Measurements from ENCODE around the gene RNF19B. TPM values are rescaled to one million over a fixed set of nuclear protein-coding genes. Genes with fewer than 3 reads are reported as not detected.

The RNF19B gene
- total RNA-seq, 1 experiment from 2014 or later: 22.5 TPM

DNA sequence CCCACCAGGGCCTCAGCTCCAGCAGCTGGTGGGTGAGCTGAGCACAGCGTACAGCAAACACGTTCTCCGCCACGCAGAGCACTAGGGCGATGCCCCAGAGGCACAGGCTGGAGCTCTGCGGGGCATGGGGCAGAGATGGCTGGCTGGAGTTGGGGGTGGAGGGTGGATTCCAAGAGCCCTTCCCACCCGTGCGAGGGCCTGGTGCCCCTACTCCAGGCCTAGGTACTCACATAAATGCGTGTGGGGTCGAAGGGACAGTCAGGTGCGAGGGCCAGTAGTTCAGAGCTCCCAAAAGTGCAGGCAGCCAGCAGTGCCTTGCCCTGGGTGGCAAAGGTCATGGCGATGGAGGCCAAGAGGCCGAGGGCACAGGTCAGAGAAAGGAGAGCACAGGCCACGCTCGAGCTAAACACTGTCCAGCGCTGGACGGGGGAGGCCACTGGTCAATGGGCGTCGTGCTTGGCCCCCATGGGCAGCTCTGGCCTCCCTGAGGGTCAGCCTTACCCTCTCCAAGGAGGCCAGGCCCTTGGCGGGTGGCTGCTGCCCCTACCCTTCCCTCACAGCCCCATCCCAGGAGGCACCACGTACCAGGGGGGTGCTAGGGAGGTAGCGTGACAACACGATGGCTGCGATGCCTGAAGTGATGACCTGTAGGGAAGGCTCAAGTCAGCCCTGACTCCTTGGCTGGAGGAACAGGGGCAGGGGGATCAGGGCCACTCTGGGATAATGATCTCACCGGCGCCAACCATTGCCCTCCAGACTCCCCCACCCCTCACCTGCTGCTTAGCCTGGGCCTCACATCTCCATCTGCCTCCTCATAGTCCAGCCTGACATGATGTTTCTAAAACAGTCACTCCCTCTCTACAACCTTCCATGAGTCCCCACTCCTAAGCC, 69.0 kb downstream of the RNF19B start:
- Histone ChIP-seq H3K9ac (ENCODE audit: low read length) (no peak overlapping the region), H3K9me3 (ENCODE audit: control insufficient read depth in 1 of 2, insufficient read depth in 1 of 2, low read depth in 1 of 2, low read length in 2 of 2) (no peaks in the 10 kb centered on the region), H3K4me1 (ENCODE audit: control insufficient read depth in 1 of 2, insufficient read depth in 2 of 2, low read length in 2 of 2) (peaks cover 11 to 23% of the 10 kb centered on the region in 2 experiments; a peak in 3 of 4 replicates), H2AFZ (ENCODE audit: low read depth, low read length, poor library complexity, severe bottlenecking) (no peak overlapping the region), H3K79me2 (ENCODE audit: insufficient read depth, low read length) (peaks cover 2% of the 10 kb centered on the region; the same call in 1 of the 2 replicates), H3K27ac (ENCODE audit: low read depth, low read length) (no peak overlapping the region), H3K27me3 (ENCODE audit: insufficient read depth, low read length) (no peaks in the 10 kb centered on the region), H3K36me3 (ENCODE audit: control insufficient read depth in 1 of 2, insufficient read depth in 2 of 2, low read length in 2 of 2) (peaks cover 0 to 8% of the 10 kb centered on the region in 2 experiments; a peak in 2 of 4 replicates), H3K4me3 (replicated peaks in 1 of 2; ENCODE audit: low read depth in 1 of 2, low read length in 2 of 2) (no peak overlapping the region), H3K9me2 (ENCODE audit: insufficient read depth) (no peaks in the 10 kb centered on the region), H4K20me1 (ENCODE audit: insufficient read depth) (no peaks in the 10 kb centered on the region), H3K4me2 (ENCODE audit: low read length) (no peak overlapping the region)
- ChIA-PET RAD21 (ENCODE audit: low non-redundant PET in 1 of 2, low total read pairs in 2 of 2, uncharacterized antibody in 2 of 2, unreplicated experiment in 2 of 2) (no interaction called here), POLR2A (interaction anchor here (0.5 kb wide), 1 partner anchor 428 kb away, joined by 5 read pairs; no protein-coding TSS in a partner anchor), CTCF (no interaction called here)
- no peak for ATAC-seq
- no peak for DNase-seq (ENCODE audit: low read depth, low spot score)
- BruUV-seq (replicated peaks): no TSS peak
- TF ChIP-seq, protein P1, sequence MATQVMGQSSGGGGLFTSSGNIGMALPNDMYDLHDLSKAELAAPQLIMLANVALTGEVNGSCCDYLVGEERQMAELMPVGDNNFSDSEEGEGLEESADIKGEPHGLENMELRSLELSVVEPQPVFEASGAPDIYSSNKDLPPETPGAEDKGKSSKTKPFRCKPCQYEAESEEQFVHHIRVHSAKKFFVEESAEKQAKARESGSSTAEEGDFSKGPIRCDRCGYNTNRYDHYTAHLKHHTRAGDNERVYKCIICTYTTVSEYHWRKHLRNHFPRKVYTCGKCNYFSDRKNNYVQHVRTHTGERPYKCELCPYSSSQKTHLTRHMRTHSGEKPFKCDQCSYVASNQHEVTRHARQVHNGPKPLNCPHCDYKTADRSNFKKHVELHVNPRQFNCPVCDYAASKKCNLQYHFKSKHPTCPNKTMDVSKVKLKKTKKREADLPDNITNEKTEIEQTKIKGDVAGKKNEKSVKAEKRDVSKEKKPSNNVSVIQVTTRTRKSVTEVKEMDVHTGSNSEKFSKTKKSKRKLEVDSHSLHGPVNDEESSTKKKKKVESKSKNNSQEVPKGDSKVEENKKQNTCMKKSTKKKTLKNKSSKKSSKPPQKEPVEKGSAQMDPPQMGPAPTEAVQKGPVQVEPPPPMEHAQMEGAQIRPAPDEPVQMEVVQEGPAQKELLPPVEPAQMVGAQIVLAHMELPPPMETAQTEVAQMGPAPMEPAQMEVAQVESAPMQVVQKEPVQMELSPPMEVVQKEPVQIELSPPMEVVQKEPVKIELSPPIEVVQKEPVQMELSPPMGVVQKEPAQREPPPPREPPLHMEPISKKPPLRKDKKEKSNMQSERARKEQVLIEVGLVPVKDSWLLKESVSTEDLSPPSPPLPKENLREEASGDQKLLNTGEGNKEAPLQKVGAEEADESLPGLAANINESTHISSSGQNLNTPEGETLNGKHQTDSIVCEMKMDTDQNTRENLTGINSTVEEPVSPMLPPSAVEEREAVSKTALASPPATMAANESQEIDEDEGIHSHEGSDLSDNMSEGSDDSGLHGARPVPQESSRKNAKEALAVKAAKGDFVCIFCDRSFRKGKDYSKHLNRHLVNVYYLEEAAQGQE (IDR thresholded peaks at IDR 0.05; ENCODE audit: low read depth): no peak
- intact Hi-C loops (cut with micrococcal nuclease): no loop called here

DNA sequence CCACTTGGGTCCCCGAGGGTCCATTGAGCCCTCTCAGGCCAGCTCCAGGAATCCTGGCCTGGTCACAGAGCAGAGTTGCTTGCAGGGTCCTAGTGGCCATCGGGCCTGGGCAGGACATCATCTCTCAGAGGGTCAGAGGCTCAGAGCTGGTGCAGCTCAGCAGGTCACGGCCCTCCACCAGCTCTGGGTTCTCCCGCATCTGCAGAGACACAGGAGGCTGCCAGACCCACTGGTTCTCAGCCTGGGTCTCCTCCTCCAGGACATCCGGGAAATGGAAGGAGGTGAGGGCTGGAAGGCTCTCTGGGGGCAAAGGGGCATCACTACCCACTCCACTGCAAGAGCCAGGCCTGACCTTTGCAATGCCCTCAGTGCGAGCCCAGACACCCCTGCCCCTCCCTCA, 69.9 kb downstream of the RNF19B start:
- no TSS peak for BruUV-seq (replicated peaks)
- no peak overlapping the region for H3K4me2 ChIP-seq (ENCODE audit: low read length)
- no peaks in the 10 kb centered on the region for H4K20me1 ChIP-seq (ENCODE audit: insufficient read depth)
- TF ChIP-seq CEBPB (IDR thresholded peaks at IDR 0.05; ENCODE audit: low read depth) (no peak), EZH2phosphoT487 (IDR thresholded peaks at IDR 0.05; ENCODE audit: borderline replicate concordance) (no peak), POLR2A (IDR thresholded peaks at IDR 0.05; ENCODE audit: borderline replicate concordance, extremely low read depth, insufficient read depth, insufficient read length) (no peak), ELF1 (IDR thresholded peaks at IDR 0.05; ENCODE audit: borderline replicate concordance, low read depth) (no peak), EGR1 (IDR thresholded peaks at IDR 0.05; ENCODE audit: low read depth) (no peak), YY1 (IDR thresholded peaks at IDR 0.05; ENCODE audit: extremely low read depth, insufficient replicate concordance, low read depth, low read length) (no peak), CBX3 (IDR thresholded peaks at IDR 0.05; ENCODE audit: low read depth) (no peak), EZH2 (IDR thresholded peaks at IDR 0.05) (no peak)
- TF ChIP-seq, protein P1 (IDR thresholded peaks at IDR 0.05; ENCODE audit: low read depth): no peak
- no peaks in the 10 kb centered on the region for H3K9me2 ChIP-seq (ENCODE audit: insufficient read depth)
- no peaks in the 10 kb centered on the region for H3K9me3 ChIP-seq (ENCODE audit: control insufficient read depth in 1 of 2, insufficient read depth in 1 of 2, low read depth in 1 of 2, low read length in 2 of 2)
- H3K4me1 ChIP-seq (ENCODE audit: control insufficient read depth in 1 of 2, insufficient read depth in 2 of 2, low read length in 2 of 2): peaks cover 2 to 14% of the 10 kb centered on the region in 2 experiments; a peak in 2 of 4 replicates
- H3K27me3 ChIP-seq (ENCODE audit: insufficient read depth, low read length): no peaks in the 10 kb centered on the region
- no peaks in the 10 kb centered on the region; the same call in 1 of the 2 replicates for H3K79me2 ChIP-seq (ENCODE audit: insufficient read depth, low read length)
- intact Hi-C loops (cut with micrococcal nuclease): no loop called here
- ChIA-PET POLR2A (interaction anchor here (0.5 kb wide), 1 partner anchor 427 kb away, joined by 5 read pairs; no protein-coding TSS in a partner anchor), CTCF (no interaction called here), RAD21 (ENCODE audit: low non-redundant PET in 1 of 2, low total read pairs in 2 of 2, uncharacterized antibody in 2 of 2, unreplicated experiment in 2 of 2) (no interaction called here)
- ATAC-seq: no peak
- no peak overlapping the region for H3K9ac ChIP-seq (ENCODE audit: low read length)
- no peak overlapping the region for H3K27ac ChIP-seq (ENCODE audit: low read depth, low read length)
- H3K36me3 ChIP-seq (ENCODE audit: control insufficient read depth in 1 of 2, insufficient read depth in 2 of 2, low read length in 2 of 2): peaks cover 0 to 8% of the 10 kb centered on the region in 2 experiments; a peak in 2 of 4 replicates
- no peak for DNase-seq (ENCODE audit: low read depth, low spot score)
- H2AFZ ChIP-seq (ENCODE audit: low read depth, low read length, poor library complexity, severe bottlenecking): no peak overlapping the region
- H3K4me3 ChIP-seq (replicated peaks in 1 of 2; ENCODE audit: low read depth in 1 of 2, low read length in 2 of 2): no peak overlapping the region

Data from HCT116 (cell line).